Lower leg skin (tissue), 4 donors: ENCODE results near the gene ZNF561. TPM values are rescaled to one million over a fixed set of nuclear protein-coding genes. Genes with fewer than 3 reads are reported as not detected.

Source experiments
- DNase-seq, 2 donors: peaks; one replicate each; pipeline ENCODE4 v3.0.0-alpha.2; 2019; ENCODE audit warnings: low spot score in 2 of 2
- H3K4me3 ChIP-seq: fragments of 200-600 bp; sonication (generic); 2 replicates; pipeline ENCODE4 v1.5.1; 2017; ENCODE audit warnings: mild to moderate bottlenecking, low read depth; ENCODE audit not compliant: poor library complexity, severe bottlenecking
- CTCF ChIP-seq, 3 donors: fragments of 450-650 bp; IDR thresholded peaks; one replicate each; pipeline ENCODE4 v1.5.1; 2016; ENCODE audit warnings: antibody characterized with exemption in 3 of 3, mild to moderate bottlenecking in 3 of 3, moderate library complexity in 2 of 3
- POLR2A ChIP-seq, 2 donors: fragments of 450-650 bp; IDR thresholded peaks; one replicate each; pipeline ENCODE4 v1.6.1; 2016 to 2017; ENCODE audit warnings: antibody characterized with exemption in 2 of 2, mild to moderate bottlenecking in 1 of 2, moderate library complexity in 1 of 2
- WGBS, 2 donors: methylation state at CpG; one replicate each; pipeline ENCODE4 v1.1.5; 2018; 5-methylcytosine and 5-hydroxymethylcytosine counted together
- intact Hi-C: fragments of 100-400 bp; cut with DNase I; formaldehyde crosslinking; loops from one replicate; pipeline ENCODE4 v1.15.0; 2023; ENCODE audit warnings: low total_unique reads
- total RNA-seq, 4 donors: library from RNA; depleted of rRNA; stranded (reverse); fragments of >200 nt; gene quantifications; one replicate each; pipeline ENCODE4 v1.1.0, GENCODE V29; 2016

ZNF561 gene
- total RNA-seq, 4 donors from 2014 or later, result 31.3 to 55.0 (median 40.7) TPM

- WGBS, 2 donors, result 97% methylated on average over 1 of the region's 1 CpG
- no peak for DNase-seq
- TF ChIP-seq CTCF (IDR thresholded peaks at IDR 0.05) (no peak), POLR2A (IDR thresholded peaks at IDR 0.05) (no peak)
- H3K4me3 ChIP-seq, result no peak overlapping the region
- intact Hi-C loops, result no loop called here
These were observed 24.4 kb upstream of the ZNF561 start for GRCh38 chr19:9645472-9645871.

GRCh38 chr19:9644472-9644871 lies 23.4 kb upstream of the ZNF561 start:
- 75 to 82% methylated on average over 4 of the region's 4 CpGs for WGBS, 2 donors
- intact Hi-C loops, result no loop called here
- TF ChIP-seq POLR2A (IDR thresholded peaks at IDR 0.05), result no peak
- no peak for TF ChIP-seq CTCF (IDR thresholded peaks at IDR 0.05)
- no peak overlapping the region for H3K4me3 ChIP-seq
- no peak for DNase-seq

GRCh38 chr19:9641810-9642209 lies 20.8 kb upstream of the ZNF561 start:
- WGBS, 2 donors, result 95% methylated on average over 6 of the region's 6 CpGs
- intact Hi-C loops, result no loop called here
- no peak overlapping the region for H3K4me3 ChIP-seq
- TF ChIP-seq POLR2A (IDR thresholded peaks at IDR 0.05) (no peak), CTCF (IDR thresholded peaks at IDR 0.05) (no peak)
- no peak for DNase-seq

GRCh38 chr19:9640956-9641355 lies 19.9 kb upstream of the ZNF561 start:
- H3K4me3 ChIP-seq, result no peak overlapping the region
- TF ChIP-seq CTCF (IDR thresholded peaks at IDR 0.05), result no peak
- no peak for TF ChIP-seq POLR2A (IDR thresholded peaks at IDR 0.05)
- intact Hi-C loops, result no loop called here
- WGBS, 2 donors, result 44 to 52% methylated on average over 1 of the region's 1 CpG
- no peak for DNase-seq

GRCh38 chr19:9636018-9636417 lies 15.0 kb upstream of the ZNF561 start:
- H3K4me3 ChIP-seq, result no peak overlapping the region
- WGBS, 2 donors, result 95 to 98% methylated on average over 5 of the region's 5 CpGs
- intact Hi-C loops, result loop anchor here (10.0 kb wide), 1 partner anchor 139 kb away; no protein-coding TSS in a partner anchor
- no peak for DNase-seq
- TF ChIP-seq CTCF (IDR thresholded peaks at IDR 0.05) (no peak), POLR2A (IDR thresholded peaks at IDR 0.05) (no peak)

GRCh38 chr19:9627856-9628255 lies 6.8 kb upstream of the ZNF561 start:
- WGBS, 2 donors, result 79 to 82% methylated on average over 2 of the region's 2 CpGs
- TF ChIP-seq POLR2A (IDR thresholded peaks at IDR 0.05), result no peak
- no peak for TF ChIP-seq CTCF (IDR thresholded peaks at IDR 0.05)
- no peak overlapping the region for H3K4me3 ChIP-seq
- intact Hi-C loops, result loop anchor here (5.0 kb wide), 1 partner anchor 36 kb away; no protein-coding TSS in a partner anchor
- no peak for DNase-seq
